GM12878 (cell line): ENCODE data around the gene ZNF474. TPM values are rescaled to one million over a fixed set of nuclear protein-coding genes. Genes with fewer than 3 reads are reported as not detected.

Experiments used
- ATAC-seq: fragments of 200-7000 bp; cut with Tn5 transposase; 3 replicates; pipeline ENCODE4 v1.9.1; 2020; ENCODE audit warnings: mild to moderate bottlenecking, moderate library complexity
- BruUV-seq: library from RNA; stranded (reverse); fragments of 400-500 nt; replicated peaks from 2 replicates; lab custom pipeline; 2021; lab: Mats Ljungman, UMichigan
- CTCF ChIA-PET: fragments of 300-600 bp; sonication (Branson Sonifier 250); formaldehyde crosslinking; extraction: SDS; loops from one replicate; lab custom pipeline; 2021; ENCODE audit warnings: inconsistent platforms; lab: Yijun Ruan, JAX
- POLR2A ChIA-PET: fragments of 350-600 bp; formaldehyde crosslinking; extraction: SDS; loops from one replicate; lab custom pipeline; 2021; ENCODE audit warnings: inconsistent platforms; lab: Charles Lee
- RAD21 ChIA-PET: fragments of 300-600 bp; sonication (Branson Sonifier 250); formaldehyde crosslinking; loops from one replicate; lab custom pipeline; 2023; ENCODE audit warnings: antibody characterized with exemption; ENCODE audit not compliant: unreplicated experiment; lab: Charles Lee
- SMC1A ChIA-PET: fragments of 300-600 bp; sonication (Branson Sonifier 250); formaldehyde crosslinking; loops from one replicate; lab custom pipeline; 2023; ENCODE audit not compliant: unreplicated experiment, uncharacterized antibody; lab: Charles Lee
- DNase-seq: peaks from one replicate; pipeline ENCODE4 v3.0.0-alpha.2; 2011; ENCODE audit warnings: low read depth, low spot score
- FAIRE-seq: peaks from 3 replicates; lab custom pipeline; 2011; peaks lifted over from hg19 to GRCh38; lab: Jason Lieb, UNC
- H2AFZ ChIP-seq: 2 replicates; pipeline ENCODE4 v1.6.0; 2011; ENCODE audit warnings: low read depth, low read length, control low read depth; ENCODE audit not compliant: control insufficient read depth
- H3K27ac ChIP-seq: 2 replicates; pipeline ENCODE4 v1.5.1; 2011; ENCODE audit warnings: control low read depth; ENCODE audit not compliant: control insufficient read depth, insufficient read depth
- H3K27me3 ChIP-seq, 2 experiments: replicated peaks in 1 of 2; 2 replicates each; pipeline versions ENCODE4 v1.6.0 to v1.6.1; 2011; ENCODE audit warnings: low read length in 1 of 2; ENCODE audit not compliant: control insufficient read depth in 2 of 2, insufficient read depth in 2 of 2
- H3K36me3 ChIP-seq, 2 experiments: 2 replicates each; pipeline ENCODE4 v1.5.1; 2011; ENCODE audit warnings: low read length in 1 of 2; ENCODE audit not compliant: control insufficient read depth in 2 of 2, insufficient read depth in 2 of 2
- H3K4me1 ChIP-seq: 2 replicates; pipeline ENCODE4 v1.6.1; 2011; ENCODE audit warnings: mild to moderate bottlenecking, low read length, moderate library complexity, mixed read lengths; ENCODE audit not compliant: control insufficient read depth, insufficient read depth
- H3K4me2 ChIP-seq: 2 replicates; pipeline ENCODE4 v1.6.0; 2011; ENCODE audit warnings: control low read depth; ENCODE audit not compliant: control insufficient read depth, insufficient read depth
- H3K4me3 ChIP-seq: fragments of 200-600 bp; sonication (generic); 2 replicates; pipeline ENCODE4 v1.5.1; 2016
- H3K79me2 ChIP-seq: 2 replicates; pipeline ENCODE4 v1.6.0; 2011; ENCODE audit warnings: low read length; ENCODE audit not compliant: control insufficient read depth, insufficient read depth
- H3K9ac ChIP-seq: 2 replicates; pipeline ENCODE4 v1.8.0; 2011; ENCODE audit warnings: low read length, control low read depth, mixed read lengths; ENCODE audit not compliant: control insufficient read depth, insufficient read depth
- H3K9me3 ChIP-seq: replicated peaks from 3 replicates; pipeline ENCODE4 v1.5.1; 2011; ENCODE audit warnings: mild to moderate bottlenecking, low read length; ENCODE audit not compliant: control insufficient read depth, insufficient read depth
- H4K20me1 ChIP-seq: 2 replicates; pipeline ENCODE4 v1.6.0; 2011; ENCODE audit not compliant: control insufficient read depth, insufficient read depth
- ATF7 ChIP-seq: fragments of 450-650 bp; IDR thresholded peaks from 2 replicates; pipeline ENCODE4 v1.6.1; 2016; ENCODE audit warnings: low read depth, mild to moderate bottlenecking
- CBX5 ChIP-seq: sonication (generic); IDR thresholded peaks from 2 replicates; pipeline ENCODE4 v1.6.1; 2016; ENCODE audit warnings: low read depth, moderate library complexity, mild to moderate bottlenecking, inconsistent platforms
- CREB1 ChIP-seq: IDR thresholded peaks from 2 replicates; pipeline ENCODE4 v1.6.1; 2012; ENCODE audit warnings: low read depth, mild to moderate bottlenecking, inconsistent platforms
- HDAC2 ChIP-seq: fragments of 200-600 bp; sonication (generic); IDR thresholded peaks from 2 replicates; pipeline ENCODE4 v1.6.1; 2017
- HSF1 ChIP-seq: fragments of 150-350 bp; IDR thresholded peaks from 2 replicates; pipeline ENCODE4 v1.6.1; 2014; ENCODE audit warnings: mild to moderate bottlenecking, low read depth, low read length
- MEF2A ChIP-seq: IDR thresholded peaks from 2 replicates; pipeline ENCODE4 v1.6.1; 2011; ENCODE audit warnings: low read depth, mild to moderate bottlenecking, low read length, moderate library complexity; ENCODE audit not compliant: insufficient read depth
- MTA2 ChIP-seq: fragments of 450-650 bp; IDR thresholded peaks from 2 replicates; pipeline ENCODE4 v1.6.1; 2016; ENCODE audit warnings: low read depth, mild to moderate bottlenecking, moderate library complexity
- MTA3 ChIP-seq: IDR thresholded peaks from 2 replicates; pipeline ENCODE4 v1.6.1; 2012; ENCODE audit warnings: low read length, inconsistent platforms, borderline replicate concordance
- NFYB ChIP-seq: IDR thresholded peaks from 2 replicates; pipeline ENCODE4 v1.6.1; 2011; ENCODE audit warnings: low read depth, mild to moderate bottlenecking, low read length, improper control_type of control experiment, moderate library complexity; ENCODE audit not compliant: insufficient read depth
- PAX8 ChIP-seq: fragments of 450-650 bp; IDR thresholded peaks from 2 replicates; pipeline ENCODE4 v1.6.1; 2017; ENCODE audit warnings: mild to moderate bottlenecking, moderate library complexity
- STAT3 ChIP-seq: IDR thresholded peaks from 2 replicates; pipeline ENCODE4 v1.6.1; 2011; ENCODE audit warnings: low read depth, low read length, improper control_type of control experiment
- TBL1XR1 ChIP-seq: IDR thresholded peaks from 2 replicates; pipeline ENCODE4 v1.6.1; 2012; ENCODE audit warnings: low read depth, low read length, improper control_type of control experiment
- YBX1 ChIP-seq: fragments of 450-650 bp; IDR thresholded peaks from 2 replicates; pipeline ENCODE4 v1.6.1; 2016; ENCODE audit warnings: antibody characterized with exemption
- ZBED1 ChIP-seq: IDR thresholded peaks from 2 replicates; pipeline ENCODE4 v1.6.1; 2016; ENCODE audit warnings: borderline replicate concordance
- ZZZ3 ChIP-seq: IDR thresholded peaks from 2 replicates; pipeline ENCODE4 v1.6.1; 2011; ENCODE audit warnings: low read depth; ENCODE audit not compliant: control insufficient read depth, insufficient read length
- WGBS: methylation state at CpG from one replicate; pipeline ENCODE4 v1.1.6; 2016; ENCODE audit warnings: low lambda C conversion rate; ENCODE audit not compliant: insufficient replicate concordance, insufficient coverage; ENCODE audit errors: missing lambda C conversion rate; 5-methylcytosine and 5-hydroxymethylcytosine counted together
- in situ Hi-C: fragments of 300-500 bp; cut with MboI; formaldehyde crosslinking; loops from 9 replicates; pipeline ENCODE4 v1.14.3; 2018; ENCODE audit warnings: mixed read lengths
- intact Hi-C: fragments of 100-400 bp; cut with micrococcal nuclease; formaldehyde crosslinking; loops from one replicate; pipeline ENCODE4 v1.14.2; 2022; ENCODE audit not compliant: unreplicated experiment
- polyA plus RNA-seq, 11 experiments: library from polyadenylated mRNA; depleted of rRNA in 4 of 11; unstranded in 6 of 11; stranded (reverse) in 5 of 11; fragments of >200 nt; fragmentation: Nextera tagmentation in 4 of 11; fragmentation: Illumina TruSeq in 1 of 11; extraction: Ambion mirVana in 4 of 11; extraction: Trizol in 1 of 11; gene quantifications; 1 replicate in 1 of 11; 2 replicates in 10 of 11; pipeline versions ENCODE4 v1.2.1 to v1.2.3, GENCODE V29; 2011 to 2016; ENCODE audit warnings: inconsistent platforms in 2 of 11, missing spikeins in 2 of 11, low read depth in 1 of 11
- total RNA-seq, 4 experiments: library from RNA; depleted of rRNA in 3 of 4; stranded (reverse); fragments of >200 nt in 3 of 4; fragmentation: Illumina TruSeq in 1 of 4; extraction: Trizol in 1 of 4; gene quantifications; 2 replicates each; pipeline versions ENCODE4 v1.2.1 to v1.2.3, GENCODE V29; 2013 to 2021
- TF ChIP-seq, protein P1 (sequence below): IDR thresholded peaks from 2 replicates; pipeline ENCODE4 v1.6.1; 2011; ENCODE audit warnings: low read depth, mild to moderate bottlenecking, low read length, moderate library complexity, borderline replicate concordance; ENCODE audit errors: extremely low read depth
- TF ChIP-seq, protein P2 (sequence below): fragments of 450-650 bp; IDR thresholded peaks from 2 replicates; pipeline ENCODE4 v1.6.1; 2017; ENCODE audit warnings: borderline replicate concordance

The ZNF474 gene
- total and polyA plus RNA-seq, 10 of the 15 experiments (the other 5 are each of a cell fraction or from before 2014, with no cell fraction given): 0.06 to 0.97 (median 0.13) TPM; not detected in 3

- H3K9me3 ChIP-seq: no peaks in the 10 kb centered on the region
- H3K27me3 ChIP-seq: no peaks in the 10 kb centered on the region
- H2AFZ ChIP-seq: no peak overlapping the region
- ChIA-PET RAD21 (no interaction called here), CTCF (no interaction called here), SMC1A (no interaction called here), POLR2A (no interaction called here)
- H3K9ac ChIP-seq: no peak overlapping the region
- H3K79me2 ChIP-seq: no peaks in the 10 kb centered on the region
- H3K27ac ChIP-seq: no peak overlapping the region
- 71% methylated on average over 1 of the region's 1 CpG for WGBS
- ATAC-seq (no peak), FAIRE-seq (no peak), DNase-seq (no peak)
- in situ Hi-C loops: no loop called here
- H3K4me1 ChIP-seq: no peaks in the 10 kb centered on the region
- no peak overlapping the region for H3K4me2 ChIP-seq
- no peaks in the 10 kb centered on the region for H3K36me3 ChIP-seq
- intact Hi-C loops: no loop called here
- no peak overlapping the region for H3K4me3 ChIP-seq
- TF ChIP-seq ATF7 (no peak), STAT3 (no peak), HDAC2 (no peak), CREB1 (no peak), CBX5 (no peak), ZBED1 (no peak), ZZZ3 (no peak), YBX1 (no peak), MTA2 (no peak), TBL1XR1 (no peak), PAX8 (no peak), MTA3 (no peak), MEF2A (no peak), NFYB (no peak), HSF1 (no peak)
- TF ChIP-seq, protein P1, sequence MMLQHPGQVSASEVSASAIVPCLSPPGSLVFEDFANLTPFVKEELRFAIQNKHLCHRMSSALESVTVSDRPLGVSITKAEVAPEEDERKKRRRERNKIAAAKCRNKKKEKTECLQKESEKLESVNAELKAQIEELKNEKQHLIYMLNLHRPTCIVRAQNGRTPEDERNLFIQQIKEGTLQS: no peak
- TF ChIP-seq, protein P2, sequence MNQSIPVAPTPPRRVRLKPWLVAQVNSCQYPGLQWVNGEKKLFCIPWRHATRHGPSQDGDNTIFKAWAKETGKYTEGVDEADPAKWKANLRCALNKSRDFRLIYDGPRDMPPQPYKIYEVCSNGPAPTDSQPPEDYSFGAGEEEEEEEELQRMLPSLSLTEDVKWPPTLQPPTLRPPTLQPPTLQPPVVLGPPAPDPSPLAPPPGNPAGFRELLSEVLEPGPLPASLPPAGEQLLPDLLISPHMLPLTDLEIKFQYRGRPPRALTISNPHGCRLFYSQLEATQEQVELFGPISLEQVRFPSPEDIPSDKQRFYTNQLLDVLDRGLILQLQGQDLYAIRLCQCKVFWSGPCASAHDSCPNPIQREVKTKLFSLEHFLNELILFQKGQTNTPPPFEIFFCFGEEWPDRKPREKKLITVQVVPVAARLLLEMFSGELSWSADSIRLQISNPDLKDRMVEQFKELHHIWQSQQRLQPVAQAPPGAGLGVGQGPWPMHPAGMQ: no peak
- TF ChIP-seq, all 136 proteins: peak for 0
- BruUV-seq: no TSS peak
- H4K20me1 ChIP-seq: no peaks in the 10 kb centered on the region
These were observed 10.9 kb upstream of the ZNF474 start for GRCh38 chr5:122118356-122118948.
